NT2/D1 (cell line): Measurements from ENCODE around the gene P4HB.
A peak's percentile ranks its signal among the peaks of the same experiment; 100 is the strongest.

ENCODE experiments used
- DNase-seq: peaks from one replicate; pipeline ENCODE4 v3.0.0-alpha.2; 2011; ENCODE audit warnings: low read depth, low spot score
- H3K27me3 ChIP-seq: 2 replicates; pipeline ENCODE4 v1.6.0; 2011; ENCODE audit warnings: mild to moderate bottlenecking; ENCODE audit not compliant: insufficient read length, insufficient read depth
- H3K36me3 ChIP-seq: 2 replicates; pipeline ENCODE4 v1.6.1; 2011; ENCODE audit warnings: mild to moderate bottlenecking, low read length, mixed read lengths; ENCODE audit not compliant: insufficient read depth, insufficient read length
- H3K4me1 ChIP-seq: 2 replicates; pipeline ENCODE4 v1.5.1; 2011; ENCODE audit not compliant: insufficient read depth, insufficient read length
- H3K4me3 ChIP-seq: 2 replicates; pipeline ENCODE4 v1.5.1; 2011; ENCODE audit warnings: low read depth; ENCODE audit not compliant: insufficient read length
- H3K9ac ChIP-seq: 2 replicates; pipeline ENCODE4 v1.6.0; 2011; ENCODE audit warnings: low read depth; ENCODE audit not compliant: insufficient read length
- H3K9me3 ChIP-seq: 2 replicates; pipeline ENCODE4 v1.5.1; 2011; ENCODE audit warnings: mild to moderate bottlenecking, low read length; ENCODE audit not compliant: insufficient read depth
- SUZ12 ChIP-seq: IDR thresholded peaks from 2 replicates; pipeline ENCODE4 v1.6.1; 2011; ENCODE audit not compliant: insufficient read length, insufficient read depth; ENCODE audit errors: extremely low read depth
- YY1 ChIP-seq: IDR thresholded peaks from 2 replicates; pipeline ENCODE4 v1.6.1; 2011; ENCODE audit not compliant: insufficient read length, insufficient read depth
- ZNF274 ChIP-seq: IDR thresholded peaks from 2 replicates; pipeline ENCODE4 v1.6.1; 2011; ENCODE audit warnings: mild to moderate bottlenecking, low read depth, low read length

The P4HB gene

GRCh38 chr17:81813861-81814683 lies 46.3 kb downstream of the P4HB start:
- DNase-seq = no peak
- H3K9ac ChIP-seq = no peak overlapping the region
- peaks cover 4% of the 10 kb centered on the region for H3K27me3 ChIP-seq
- H3K4me1 ChIP-seq = peaks cover 26% of the 10 kb centered on the region
- no peak for TF ChIP-seq ZNF274
- TF ChIP-seq YY1 = no peak
- TF ChIP-seq SUZ12 = no peak
- H3K36me3 ChIP-seq = no peaks in the 10 kb centered on the region
- H3K9me3 ChIP-seq = no peaks in the 10 kb centered on the region
- no peak overlapping the region for H3K4me3 ChIP-seq

- Histone ChIP-seq H3K4me1 (peaks cover 29% of the 10 kb centered on the region), H3K9ac (no peak overlapping the region), H3K27me3 (peaks cover 7% of the 10 kb centered on the region), H3K36me3 (no peaks in the 10 kb centered on the region), H3K9me3 (no peaks in the 10 kb centered on the region), H3K4me3 (no peak overlapping the region)
- no peak for DNase-seq
- TF ChIP-seq ZNF274 (no peak), YY1 (no peak), SUZ12 (no peak)
These were observed 47.0 kb downstream of the P4HB start for GRCh38 chr17:81813371-81813684.

- no peak for DNase-seq
- no peak overlapping the region for H3K4me3 ChIP-seq
- H3K27me3 ChIP-seq = peaks cover 12% of the 10 kb centered on the region
- H3K36me3 ChIP-seq = no peaks in the 10 kb centered on the region
- H3K4me1 ChIP-seq = peaks cover 29% of the 10 kb centered on the region
- H3K9me3 ChIP-seq = no peaks in the 10 kb centered on the region
- TF ChIP-seq ZNF274 (no peak), SUZ12 (no peak), YY1 (no peak)
- no peak overlapping the region for H3K9ac ChIP-seq
These were observed 47.6 kb downstream of the P4HB start for GRCh38 chr17:81812571-81813370.

GRCh38 chr17:81811705-81812570 lies 48.4 kb downstream of the P4HB start:
- Histone ChIP-seq H3K9ac (no peak overlapping the region), H3K9me3 (no peaks in the 10 kb centered on the region), H3K4me1 (peaks cover 29% of the 10 kb centered on the region), H3K36me3 (no peaks in the 10 kb centered on the region), H3K4me3 (no peak overlapping the region), H3K27me3 (peaks cover 12% of the 10 kb centered on the region)
- TF ChIP-seq SUZ12 (no peak), ZNF274 (no peak)
- DNase-seq = no peak

- H3K27me3 ChIP-seq = peaks cover 17% of the 10 kb centered on the region
- TF ChIP-seq ZNF274 (no peak), SUZ12 (no peak), YY1 (no peak)
- DNase-seq = no peak
- H3K36me3 ChIP-seq = no peaks in the 10 kb centered on the region
- peaks cover 29% of the 10 kb centered on the region for H3K4me1 ChIP-seq
- no peaks in the 10 kb centered on the region for H3K9me3 ChIP-seq
- no peak overlapping the region for H3K4me3 ChIP-seq
- no peak overlapping the region for H3K9ac ChIP-seq
These were observed 49.2 kb downstream of the P4HB start for GRCh38 chr17:81810892-81811704.

GRCh38 chr17:81810476-81810875 lies 49.9 kb downstream of the P4HB start:
- H3K4me3 ChIP-seq = no peak overlapping the region
- peaks cover 27% of the 10 kb centered on the region for H3K4me1 ChIP-seq
- DNase-seq = no peak
- no peaks in the 10 kb centered on the region for H3K36me3 ChIP-seq
- no peak for TF ChIP-seq SUZ12
- TF ChIP-seq YY1 = no peak
- no peak for TF ChIP-seq ZNF274
- peak overlapping the region; percentile 21 for H3K9ac ChIP-seq
- H3K9me3 ChIP-seq = no peaks in the 10 kb centered on the region
- peaks cover 23% of the 10 kb centered on the region for H3K27me3 ChIP-seq
